Stomach (tissue), 4 donors: Measurements from ENCODE around the gene MYO9B.

Experiments
- CTCF ChIP-seq, 7 experiments: fragments of 450-650 bp in 4 of 7; fragments of 200-600 bp in 3 of 7; sonication (generic) in 3 of 7; IDR thresholded peaks; one replicate each; pipeline ENCODE4 v1.5.1; 2016 to 2019; ENCODE audit warnings: antibody characterized with exemption in 7 of 7, control low read depth in 2 of 7, mild to moderate bottlenecking in 1 of 7
- EP300 ChIP-seq: sonication (generic); formaldehyde crosslinking; IDR thresholded peaks from one replicate; pipeline ENCODE4 v1.6.1; 2017; ENCODE audit warnings: antibody characterized with exemption
- POLR2AphosphoS5 ChIP-seq, 3 donors: sonication (generic); formaldehyde crosslinking; IDR thresholded peaks; one replicate each; pipeline ENCODE4 v1.6.1; 2016; ENCODE audit warnings: antibody characterized with exemption in 3 of 3

DNA sequence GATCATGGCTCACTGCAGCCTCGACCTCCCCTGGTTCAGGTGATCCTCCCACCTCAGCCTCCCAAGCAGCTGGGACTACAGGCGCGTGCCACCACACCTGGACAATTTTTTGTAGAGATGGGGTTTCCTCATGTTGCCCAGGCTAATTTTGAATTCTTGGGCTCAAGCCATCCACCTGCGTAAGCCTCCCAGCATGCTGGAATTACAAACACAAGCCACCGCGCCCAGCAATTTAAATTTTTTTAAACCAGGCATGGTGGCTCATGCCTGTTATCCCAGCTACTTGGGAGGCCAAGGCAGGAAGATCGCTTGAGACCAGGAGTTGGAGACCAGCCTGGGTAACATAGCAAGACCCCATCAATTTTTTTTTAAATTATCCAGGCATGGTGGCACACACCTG is 79.7 kb downstream of the MYO9B start:
- no peak for TF ChIP-seq CTCF (IDR thresholded peaks at IDR 0.05)
- no peak for TF ChIP-seq POLR2AphosphoS5 (IDR thresholded peaks at IDR 0.05)
- no peak for TF ChIP-seq EP300
